GM12891 (cell line): ENCODE data around the gene TEAD1.

Experiments
- DNase-seq: peaks from one replicate; pipeline ENCODE4 v3.0.0; 2011; ENCODE audit warnings: low spot score; ENCODE audit not compliant: insufficient read length
- FAIRE-seq: peaks from 2 replicates; lab custom pipeline; 2011; peaks lifted over from hg19 to GRCh38; lab: Jason Lieb, UNC
- PAX5 ChIP-seq: IDR thresholded peaks from 2 replicates; pipeline ENCODE4 v1.6.1; 2011; ENCODE audit warnings: low read length, moderate library complexity, mild to moderate bottlenecking; ENCODE audit not compliant: insufficient read depth, severe bottlenecking
- POLR2A ChIP-seq: IDR thresholded peaks from 2 replicates; pipeline ENCODE4 v1.6.1; 2011; ENCODE audit warnings: low read depth, low read length, control low read depth
- POLR2AphosphoS5 ChIP-seq: IDR thresholded peaks from 2 replicates; pipeline ENCODE4 v1.6.1; 2011; ENCODE audit warnings: low read depth, low read length, control low read depth
- POU2F2 ChIP-seq: IDR thresholded peaks from 2 replicates; pipeline ENCODE4 v1.6.1; 2011; ENCODE audit warnings: low read depth, mild to moderate bottlenecking, control low read depth, low read length, moderate library complexity
- SPI1 ChIP-seq: IDR thresholded peaks from 2 replicates; pipeline ENCODE4 v1.6.1; 2011; ENCODE audit warnings: low read depth, low read length, control low read depth
- TAF1 ChIP-seq: IDR thresholded peaks from 2 replicates; pipeline ENCODE4 v1.6.1; 2011; ENCODE audit warnings: low read depth, low read length, control low read depth

TEAD1 gene

DNA sequence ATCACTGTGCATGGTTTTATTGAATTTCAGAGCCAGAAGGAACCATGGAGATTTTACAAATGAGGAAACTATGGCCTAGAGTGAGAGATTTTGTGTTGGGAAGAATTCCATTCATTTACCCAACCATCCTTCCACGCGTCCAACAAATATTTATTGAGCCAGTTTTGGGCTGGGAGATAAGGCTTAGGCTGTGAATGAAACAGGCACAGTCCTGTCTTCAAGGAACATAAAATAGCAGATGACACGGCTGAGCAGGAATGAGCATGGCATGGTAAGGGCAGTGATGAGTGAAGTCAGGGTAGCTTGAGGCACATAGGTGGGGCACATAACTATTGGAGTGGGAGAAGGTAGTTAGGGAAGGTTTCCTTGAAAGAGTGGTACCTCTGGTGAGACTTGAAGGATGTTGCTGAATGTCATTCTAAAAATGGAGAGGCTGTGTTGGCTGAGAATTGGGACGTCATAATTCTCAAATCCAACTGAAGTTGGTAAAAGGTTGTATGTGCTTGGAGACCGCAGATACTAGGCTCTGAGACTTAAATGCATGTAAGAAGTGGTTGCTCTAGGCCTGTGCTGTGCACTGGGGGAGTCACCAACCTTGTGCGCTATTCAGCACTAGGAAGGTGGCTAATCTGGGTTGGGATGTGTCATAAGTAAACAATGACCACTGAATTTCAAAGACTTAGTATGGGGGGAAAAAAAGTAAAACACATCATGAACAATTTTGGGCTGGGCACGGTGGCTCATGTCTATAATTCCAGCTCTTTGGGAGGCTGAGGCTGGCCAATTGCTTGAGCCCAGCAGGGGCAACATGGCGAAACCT is 51.9 kb downstream of the TEAD1 start:
- FAIRE-seq (no peak), DNase-seq (no peak)
- TF ChIP-seq PAX5 (no peak), POU2F2 (no peak), POLR2A (no peak), POLR2AphosphoS5 (no peak), SPI1 (no peak)

DNA sequence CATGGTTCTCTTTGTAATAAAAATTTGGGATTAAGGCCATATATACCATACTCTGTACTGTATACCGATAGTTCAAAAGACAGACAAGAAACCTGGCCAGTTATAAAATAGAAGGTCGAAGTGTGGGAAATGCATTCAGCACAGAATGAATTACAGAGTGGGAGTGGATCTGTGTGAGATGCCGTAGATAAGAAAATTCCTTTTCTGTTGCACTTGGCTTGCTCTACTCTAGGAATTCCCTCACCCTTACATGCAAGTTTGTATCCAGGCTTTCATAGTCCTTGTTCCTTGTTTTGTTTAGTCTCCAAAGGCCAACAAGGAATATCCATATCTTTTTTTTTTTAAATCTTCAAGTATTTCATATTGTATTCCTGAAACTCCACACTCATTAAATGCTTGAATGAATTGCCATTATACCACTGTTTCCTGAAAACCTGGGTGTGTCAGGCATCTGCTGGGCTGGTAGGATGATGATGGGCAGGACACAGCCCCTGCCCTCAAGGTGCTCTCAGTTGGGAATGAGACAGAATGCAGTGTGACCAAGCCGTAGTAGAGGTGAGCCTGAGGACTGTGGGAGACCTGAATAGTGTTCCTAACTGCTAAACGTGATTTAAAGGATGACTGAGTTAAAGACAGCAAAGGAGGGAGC is 53.5 kb downstream of the TEAD1 start:
- FAIRE-seq (no peak), DNase-seq (no peak)
- TF ChIP-seq POLR2A (no peak), TAF1 (no peak), POLR2AphosphoS5 (no peak), SPI1 (no peak), POU2F2 (no peak), PAX5 (no peak)

DNA sequence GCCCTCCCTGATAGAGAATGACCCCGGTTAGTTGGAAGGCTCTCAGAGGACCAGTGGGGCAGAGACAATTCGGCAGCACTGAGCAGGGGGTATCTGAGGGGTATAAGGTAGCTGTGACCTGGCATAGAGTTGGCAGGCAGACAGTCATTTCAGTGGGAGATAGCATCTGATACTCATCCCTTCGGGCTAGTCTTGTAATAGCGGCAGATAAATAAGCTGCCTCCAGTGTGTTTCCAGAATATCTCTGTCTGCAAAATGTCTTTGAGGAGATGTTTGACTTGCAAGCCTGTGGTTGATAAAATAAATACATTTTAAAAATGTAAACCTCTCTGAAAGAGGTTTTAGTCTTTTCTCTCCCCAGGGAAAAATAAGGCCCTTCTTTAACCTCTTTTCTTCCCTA is 54.2 kb downstream of the TEAD1 start:
- FAIRE-seq: no peak
- DNase-seq: no peak
- no peak for TF ChIP-seq POLR2A
- TF ChIP-seq TAF1: no peak
- TF ChIP-seq SPI1: no peak
- TF ChIP-seq POU2F2: no peak
- no peak for TF ChIP-seq POLR2AphosphoS5
- TF ChIP-seq PAX5: no peak

DNA sequence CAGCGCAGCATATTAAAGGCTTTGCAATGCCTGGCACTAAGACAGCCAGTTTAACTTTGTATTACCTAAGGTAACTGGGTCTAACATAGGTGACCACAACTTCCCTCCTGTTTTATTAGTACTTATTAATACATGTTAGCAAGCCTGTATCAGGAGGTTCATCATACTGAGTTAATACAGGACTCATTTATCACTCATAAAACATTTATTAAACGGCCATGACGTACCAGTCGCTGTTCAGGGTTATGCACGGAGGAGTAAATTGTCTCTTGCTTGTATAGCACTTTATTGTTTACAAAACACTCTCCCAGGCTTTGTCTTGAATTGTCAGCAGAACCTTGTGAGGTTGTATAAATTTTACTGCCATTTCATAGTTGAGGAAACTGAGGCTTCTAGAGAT is 55.7 kb downstream of the TEAD1 start:
- no peak for FAIRE-seq

DNA sequence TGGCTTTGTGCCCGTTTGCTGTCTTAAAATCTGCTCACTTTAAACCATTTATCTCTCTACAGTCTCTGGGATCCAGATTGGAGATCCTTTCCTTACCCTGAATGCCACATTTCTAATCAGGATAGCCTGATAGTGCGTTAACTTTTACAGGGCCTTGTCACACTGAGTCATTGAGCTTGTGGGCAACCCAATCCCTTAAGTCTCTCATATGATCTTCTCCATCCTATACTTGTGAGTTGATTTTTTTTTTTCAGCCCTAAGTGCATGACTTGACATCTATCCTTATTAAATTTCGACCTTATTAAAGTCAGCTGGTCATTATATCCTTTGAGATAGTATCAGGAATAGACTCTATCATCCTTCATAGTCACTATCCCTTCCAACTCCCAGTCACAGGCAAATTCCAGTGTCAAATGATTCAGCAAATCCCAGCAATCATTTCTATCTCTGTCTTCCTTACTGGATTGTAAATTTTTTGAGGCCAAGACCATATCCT is 57.7 kb downstream of the TEAD1 start:
- DNase-seq (no peak), FAIRE-seq (no peak)
- TF ChIP-seq TAF1 (no peak), POLR2AphosphoS5 (no peak), PAX5 (no peak), POLR2A (no peak), SPI1 (no peak), POU2F2 (no peak)

More for the DNA sequence above, 55.7 kb downstream of the TEAD1 start:
- DNase-seq: no peak
- TF ChIP-seq SPI1: no peak
- no peak for TF ChIP-seq PAX5
- TF ChIP-seq POLR2AphosphoS5: no peak
- TF ChIP-seq POLR2A: no peak
- no peak for TF ChIP-seq POU2F2
- no peak for TF ChIP-seq TAF1

- DNase-seq (no peak), FAIRE-seq (no peak)
- TF ChIP-seq SPI1: no peak
- TF ChIP-seq TAF1: no peak
- no peak for TF ChIP-seq POU2F2
- no peak for TF ChIP-seq POLR2A
- no peak for TF ChIP-seq PAX5
- no peak for TF ChIP-seq POLR2AphosphoS5
These were observed 58.9 kb downstream of the TEAD1 start for GRCh38 chr11:12733091-12733490.

DNA sequence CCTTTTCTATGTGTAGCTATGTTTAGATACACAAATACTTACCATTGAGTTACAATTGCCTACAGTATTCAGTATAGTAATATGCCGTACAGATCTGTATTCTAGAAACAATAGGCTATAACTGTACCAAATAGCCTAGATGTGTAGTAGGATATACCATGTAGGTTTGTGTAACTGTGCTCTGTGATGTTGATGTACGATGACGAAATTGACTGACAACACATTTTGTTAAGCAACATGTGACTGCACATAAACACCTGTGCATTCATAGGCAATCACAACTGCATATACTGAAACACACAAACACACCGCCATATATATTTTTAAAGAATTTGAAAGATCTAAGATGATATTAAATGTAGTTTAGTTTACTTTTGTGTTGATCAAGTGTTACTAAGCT is 60.4 kb downstream of the TEAD1 start:
- no peak for FAIRE-seq
- DNase-seq: no peak
- TF ChIP-seq POLR2AphosphoS5: no peak
- TF ChIP-seq TAF1: no peak

GRCh38 chr11:12735262-12735661 is 61.0 kb downstream of the TEAD1 start:
- FAIRE-seq: no peak
- DNase-seq: no peak

DNA sequence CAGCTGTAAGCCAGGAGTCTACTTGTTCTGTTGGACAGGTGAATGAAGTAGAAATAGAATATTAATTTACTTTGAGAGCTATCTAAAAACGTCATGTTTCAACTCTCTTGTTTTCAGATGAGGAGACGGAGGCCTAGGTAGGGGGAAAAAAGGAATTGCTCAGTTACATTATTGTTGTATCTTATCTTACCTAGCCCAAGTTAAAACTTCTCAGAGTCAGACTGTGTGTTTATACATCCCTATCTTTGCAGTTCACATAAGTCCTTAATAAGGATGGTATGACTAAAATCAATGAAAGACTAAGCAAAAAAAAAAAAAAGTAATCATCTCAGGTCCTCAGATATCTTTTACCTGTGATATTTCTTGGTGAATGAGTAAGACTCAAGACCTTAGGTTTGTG is 62.8 kb downstream of the TEAD1 start:
- DNase-seq (no peak), FAIRE-seq (no peak)
- no peak for TF ChIP-seq POU2F2
- no peak for TF ChIP-seq PAX5
- TF ChIP-seq POLR2AphosphoS5: no peak
- TF ChIP-seq POLR2A: no peak
- no peak for TF ChIP-seq TAF1
- no peak for TF ChIP-seq SPI1

More at GRCh38 chr11:12735262-12735661, 61.0 kb downstream of the TEAD1 start:
- TF ChIP-seq POU2F2 (no peak), PAX5 (no peak), SPI1 (no peak), POLR2AphosphoS5 (no peak), TAF1 (no peak), POLR2A (no peak)
